Natural killer cell (primary cell): ENCODE data around the gene SGSM2. TPM values are rescaled to one million over a fixed set of nuclear protein-coding genes. Genes with fewer than 3 reads are reported as not detected.

Source experiments
- ATAC-seq, 3 donors: fragments of 150-1000 bp in 2 of 3; fragments of 200-7000 bp in 1 of 3; cut with Tn5 transposase; 1 replicate in 1 of 3; 2 replicates in 2 of 3; pipeline ENCODE4 v1.10.0; 2021; ENCODE audit warnings: mild to moderate bottlenecking in 2 of 3, moderate library complexity in 2 of 3
- DNase-seq, 2 donors: peaks; one replicate each; pipeline versions ENCODE4 v3.0.0 to v3.0.0-alpha.2; 2013 to 2021; ENCODE audit warnings: mixed read lengths in 1 of 2
- H3K27ac ChIP-seq: one replicate; pipeline ENCODE4 v1.5.1; 2013; ENCODE audit warnings: mild to moderate bottlenecking, low read length
- H3K27me3 ChIP-seq: one replicate; pipeline ENCODE4 v1.6.1; 2013; ENCODE audit warnings: low read length; ENCODE audit not compliant: control insufficient read depth, insufficient read depth
- H3K36me3 ChIP-seq: one replicate; pipeline ENCODE4 v1.6.1; 2013; ENCODE audit warnings: low read length; ENCODE audit not compliant: control insufficient read depth, insufficient read depth
- H3K4me1 ChIP-seq: one replicate; pipeline ENCODE4 v1.6.1; 2013; ENCODE audit warnings: low read length; ENCODE audit not compliant: control insufficient read depth, insufficient read depth
- H3K4me3 ChIP-seq: one replicate; pipeline ENCODE4 v1.5.1; 2013; ENCODE audit warnings: low read length
- H3K9me3 ChIP-seq: one replicate; pipeline ENCODE4 v1.6.1; 2013; ENCODE audit warnings: low read length; ENCODE audit not compliant: control insufficient read depth, insufficient read depth
- H3K27ac Mint-ChIP-seq, 2 donors: one replicate each; pipeline ENCODE4 v1.8.0; 2022; ENCODE audit warnings: mild to moderate bottlenecking in 2 of 2, mixed read lengths in 2 of 2, moderate library complexity in 1 of 2
- H3K27me3 Mint-ChIP-seq, 2 donors: one replicate each; pipeline ENCODE4 v1.8.0; 2022; ENCODE audit warnings: low read depth in 2 of 2, mixed read lengths in 2 of 2
- H3K36me3 Mint-ChIP-seq: one replicate; pipeline ENCODE4 v1.8.0; 2022; ENCODE audit warnings: mixed read lengths
- H3K4me1 Mint-ChIP-seq, 2 donors: one replicate each; pipeline ENCODE4 v1.8.0; 2022; ENCODE audit warnings: mixed read lengths in 2 of 2
- H3K4me3 Mint-ChIP-seq: one replicate; pipeline ENCODE4 v1.8.0; 2022; ENCODE audit warnings: mild to moderate bottlenecking, moderate library complexity, mixed read lengths
- H3K9me3 Mint-ChIP-seq, 2 donors: one replicate each; pipeline ENCODE4 v1.8.0; 2022; ENCODE audit warnings: mixed read lengths in 2 of 2
- WGBS: methylation state at CpG from one replicate; pipeline ENCODE4 v1.1.7; 2013; ENCODE audit warnings: missing lambda C conversion rate; ENCODE audit not compliant: insufficient coverage; 5-methylcytosine and 5-hydroxymethylcytosine counted together
- intact Hi-C: fragments of 100-400 bp; cut with micrococcal nuclease; formaldehyde crosslinking; loops from one replicate; pipeline ENCODE4 v1.14.2; 2022
- total RNA-seq, 4 donors: library from RNA; stranded (reverse); fragments of 120-200 nt in 1 of 4; gene quantifications; one replicate each; pipeline versions ENCODE4 v1.2.3 to v1.2.4, GENCODE V29; 2013 to 2022
- TF ChIP-seq, protein P1 (sequence below): fragments of 200-600 bp; IDR thresholded peaks from one replicate; pipeline ENCODE4 v1.8.0; 2022; ENCODE audit warnings: antibody characterized with exemption

SGSM2 gene
- total RNA-seq, 3 donors from 2014 or later (not counting 1 experiment from before 2014, with no cell fraction given), result 65.4 to 75.7 (median 73.6) TPM

DNA sequence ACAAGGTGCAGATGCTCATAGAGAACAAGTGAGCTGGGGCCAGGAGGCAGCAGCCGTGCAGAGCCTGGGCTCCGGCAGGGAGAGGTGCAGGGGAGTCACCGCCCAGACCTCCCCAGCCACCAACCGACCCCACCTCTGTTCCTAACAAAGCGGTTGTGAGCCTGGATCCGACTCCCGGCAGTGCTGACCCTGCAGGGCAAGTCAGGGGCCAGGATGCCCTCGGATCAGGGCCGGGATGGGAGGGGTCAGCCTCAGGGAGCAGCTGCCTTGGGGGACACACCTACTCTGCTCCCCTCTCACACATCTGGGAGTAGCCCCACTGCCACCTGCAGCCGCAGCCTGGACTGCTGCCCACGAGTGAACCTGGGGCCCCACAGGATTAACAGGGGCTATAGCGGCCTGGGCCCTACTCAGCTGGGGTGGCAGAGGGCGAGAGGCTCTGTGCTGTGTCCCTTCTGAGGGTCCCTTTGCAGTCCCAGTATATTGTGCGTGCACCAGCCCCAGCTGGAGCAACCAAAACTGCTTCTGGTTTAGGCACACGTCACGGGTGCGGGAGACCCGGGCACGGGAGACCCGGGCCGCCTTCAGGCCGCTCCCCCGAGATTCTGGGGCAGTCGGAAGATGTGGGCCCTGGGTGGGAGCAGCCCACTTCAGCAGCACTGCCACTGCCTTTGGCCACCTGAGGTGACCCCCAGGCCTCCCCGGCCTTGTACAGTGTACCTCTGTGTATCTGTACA is 42.4 kb downstream of the SGSM2 start:
- no peak for ATAC-seq
- Histone ChIP-seq H3K4me1 (peaks cover 11% of the 10 kb centered on the region), H3K27me3 (no peaks in the 10 kb centered on the region), H3K4me3 (no peak overlapping the region), H3K27ac (no peak overlapping the region), H3K9me3 (no peaks in the 10 kb centered on the region), H3K36me3 (peaks cover 18% of the 10 kb centered on the region)
- H3K36me3 Mint-ChIP-seq, result no peaks in the 10 kb centered on the region
- H3K9me3 Mint-ChIP-seq, result no peaks in the 10 kb centered on the region
- TF ChIP-seq, protein P1, sequence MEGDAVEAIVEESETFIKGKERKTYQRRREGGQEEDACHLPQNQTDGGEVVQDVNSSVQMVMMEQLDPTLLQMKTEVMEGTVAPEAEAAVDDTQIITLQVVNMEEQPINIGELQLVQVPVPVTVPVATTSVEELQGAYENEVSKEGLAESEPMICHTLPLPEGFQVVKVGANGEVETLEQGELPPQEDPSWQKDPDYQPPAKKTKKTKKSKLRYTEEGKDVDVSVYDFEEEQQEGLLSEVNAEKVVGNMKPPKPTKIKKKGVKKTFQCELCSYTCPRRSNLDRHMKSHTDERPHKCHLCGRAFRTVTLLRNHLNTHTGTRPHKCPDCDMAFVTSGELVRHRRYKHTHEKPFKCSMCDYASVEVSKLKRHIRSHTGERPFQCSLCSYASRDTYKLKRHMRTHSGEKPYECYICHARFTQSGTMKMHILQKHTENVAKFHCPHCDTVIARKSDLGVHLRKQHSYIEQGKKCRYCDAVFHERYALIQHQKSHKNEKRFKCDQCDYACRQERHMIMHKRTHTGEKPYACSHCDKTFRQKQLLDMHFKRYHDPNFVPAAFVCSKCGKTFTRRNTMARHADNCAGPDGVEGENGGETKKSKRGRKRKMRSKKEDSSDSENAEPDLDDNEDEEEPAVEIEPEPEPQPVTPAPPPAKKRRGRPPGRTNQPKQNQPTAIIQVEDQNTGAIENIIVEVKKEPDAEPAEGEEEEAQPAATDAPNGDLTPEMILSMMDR, result no peak
- no peaks in the 10 kb centered on the region for H3K27me3 Mint-ChIP-seq
- DNase-seq, result no peak
- H3K4me3 Mint-ChIP-seq, result no peak overlapping the region
- no peaks in the 10 kb centered on the region for H3K4me1 Mint-ChIP-seq
- no peak overlapping the region for H3K27ac Mint-ChIP-seq
- intact Hi-C loops, result no loop called here
- WGBS, result 95% methylated on average over 25 of the region's 25 CpGs

DNA sequence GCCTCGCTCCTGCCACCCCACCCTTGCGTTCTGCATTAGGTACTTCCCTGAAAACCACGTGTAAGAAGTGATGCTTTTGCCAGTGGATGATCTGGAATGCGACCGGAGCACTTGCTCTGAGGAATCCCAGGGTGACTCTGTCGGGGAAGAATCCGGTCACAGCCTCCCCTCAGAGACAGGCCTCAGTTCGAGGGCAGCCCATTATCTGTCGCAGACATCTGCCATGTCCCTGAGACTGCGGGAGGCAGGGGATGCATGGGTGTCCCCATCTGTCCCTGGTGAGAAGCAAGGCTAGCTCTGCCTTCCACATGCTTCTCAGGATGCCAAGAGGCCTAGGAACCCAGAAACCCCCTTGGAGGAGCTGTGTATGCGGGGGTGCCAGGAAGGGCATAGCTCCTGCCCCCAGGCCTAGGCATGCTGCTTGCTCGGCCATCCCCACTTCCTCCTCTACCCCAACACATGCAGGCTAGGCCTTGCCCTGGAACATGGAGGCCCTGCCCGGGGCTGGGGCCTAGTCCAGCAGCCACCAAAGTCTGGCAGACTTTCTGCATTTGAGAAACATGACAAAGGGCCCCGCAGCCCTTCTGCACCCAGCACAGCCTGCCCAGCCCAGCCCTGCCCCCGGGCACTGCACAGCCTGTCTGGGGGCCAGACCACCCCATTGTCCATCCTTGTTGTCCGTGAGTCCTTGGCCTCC is 43.1 kb downstream of the SGSM2 start:
- ATAC-seq (no peak), DNase-seq (no peak)
- intact Hi-C loops, result no loop called here
- Histone ChIP-seq H3K4me3 (no peak overlapping the region), H3K27me3 (no peaks in the 10 kb centered on the region), H3K36me3 (peaks cover 18% of the 10 kb centered on the region), H3K4me1 (peaks cover 11% of the 10 kb centered on the region), H3K27ac (no peak overlapping the region), H3K9me3 (no peaks in the 10 kb centered on the region)
- Mint-ChIP-seq H3K27ac (no peak overlapping the region), H3K4me1 (no peaks in the 10 kb centered on the region), H3K4me3 (no peak overlapping the region), H3K27me3 (no peaks in the 10 kb centered on the region), H3K9me3 (no peaks in the 10 kb centered on the region), H3K36me3 (no peaks in the 10 kb centered on the region)
- TF ChIP-seq, protein P1, result no peak
- WGBS, result 91% methylated on average over 16 of the region's 16 CpGs

DNA sequence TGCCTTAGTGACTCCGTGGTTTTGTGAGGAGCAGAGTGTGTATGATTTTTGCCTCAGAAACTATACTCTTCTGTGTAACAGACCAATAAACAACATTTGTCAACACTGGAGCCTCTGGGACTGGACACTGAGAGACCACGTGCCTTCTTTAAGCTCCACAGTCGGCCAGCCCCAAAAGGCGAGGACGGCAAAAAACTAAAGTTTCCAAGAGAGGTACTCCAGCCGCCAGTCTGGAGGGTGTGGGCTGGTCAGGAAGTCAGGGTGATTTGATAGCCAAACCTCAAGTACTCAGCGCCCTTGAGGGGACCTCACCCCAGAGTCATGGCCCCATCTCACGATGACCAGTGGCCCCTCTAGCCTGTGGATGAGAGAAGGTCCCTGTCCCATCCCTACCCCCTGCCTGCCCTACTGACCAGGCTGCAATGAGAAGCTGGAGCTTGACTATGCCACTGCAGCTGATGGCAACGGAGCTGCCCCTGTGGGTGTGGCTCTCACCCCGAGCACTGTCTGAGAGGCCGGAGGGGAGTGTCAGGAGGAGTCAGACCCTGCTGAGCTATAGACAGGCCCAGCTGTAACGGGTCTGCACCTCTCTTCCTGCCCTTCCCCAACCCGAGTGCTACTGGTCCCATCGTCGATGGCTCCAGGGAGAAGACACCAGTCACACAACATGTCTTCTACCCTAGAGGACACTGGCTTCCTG is 43.8 kb downstream of the SGSM2 start:
- Histone ChIP-seq H3K4me1 (peaks cover 11% of the 10 kb centered on the region), H3K9me3 (no peaks in the 10 kb centered on the region), H3K27me3 (no peaks in the 10 kb centered on the region), H3K36me3 (peaks cover 19% of the 10 kb centered on the region), H3K4me3 (no peak overlapping the region), H3K27ac (no peak overlapping the region)
- ATAC-seq (no peak), DNase-seq (no peak)
- H3K4me1 Mint-ChIP-seq, result no peaks in the 10 kb centered on the region
- intact Hi-C loops, result no loop called here
- H3K4me3 Mint-ChIP-seq, result no peak overlapping the region
- no peaks in the 10 kb centered on the region for H3K36me3 Mint-ChIP-seq
- 84% methylated on average over 15 of the region's 15 CpGs for WGBS
- H3K27ac Mint-ChIP-seq, result no peak overlapping the region
- no peaks in the 10 kb centered on the region for H3K27me3 Mint-ChIP-seq
- TF ChIP-seq, protein P1, result no peak
- H3K9me3 Mint-ChIP-seq, result no peaks in the 10 kb centered on the region
